Measurements from ENCODE around the gene RAD51B. TPM values are rescaled to one million over a fixed set of nuclear protein-coding genes. Genes with fewer than 3 reads are reported as not detected.

RAD51B gene
- total RNA-seq, 4 donors from 2014 or later = 6.2 to 39.9 (median 12.9) TPM

GRCh38 chr14:68514608-68515194 is 695.1 kb downstream of the RAD51B start:
- H3K27ac ChIP-seq = peak overlapping the region; percentile 75 to 92 (median 88)
- intact Hi-C loops (cut with DNase I) = no loop called here
- WGBS, 2 donors = 29 to 41% methylated on average over 4 of the region's 4 CpGs
- DNase-seq = no peak
- H3K9me3 ChIP-seq = no peaks in the 10 kb centered on the region
- H3K4me1 ChIP-seq = peaks cover 50 to 96% (median 71%) of the 10 kb centered on the region in 3 donors
- H3K27me3 ChIP-seq = no peaks in the 10 kb centered on the region
- H3K36me3 ChIP-seq = no peaks in the 10 kb centered on the region
- no peak overlapping the region for H3K4me3 ChIP-seq
- TF ChIP-seq POLR2A (IDR thresholded peaks at IDR 0.05) (no peak), CTCF (IDR thresholded peaks at IDR 0.05) (no peak)

DNA sequence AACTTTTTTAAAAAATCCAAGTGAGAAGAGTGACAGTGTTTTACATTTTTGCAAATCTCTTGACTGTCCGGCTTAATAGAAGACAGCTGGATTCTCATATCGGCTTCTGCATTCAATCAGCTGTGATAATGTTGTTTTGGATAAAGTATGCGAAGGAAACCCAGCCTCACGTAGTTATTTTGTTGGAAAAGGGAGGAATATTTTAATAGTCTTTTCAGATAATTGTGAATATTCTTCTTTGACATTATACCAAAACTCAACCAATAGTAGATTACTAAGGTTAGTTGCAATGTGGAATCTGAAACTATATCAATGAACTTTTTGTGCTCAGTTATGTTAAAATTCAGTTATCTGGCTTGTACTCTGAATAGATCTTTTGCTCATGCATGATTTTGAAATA is 696.8 kb downstream of the RAD51B start:
- Histone ChIP-seq H3K9me3 (no peaks in the 10 kb centered on the region), H3K36me3 (no peaks in the 10 kb centered on the region), H3K4me3 (no peak overlapping the region), H3K27me3 (no peaks in the 10 kb centered on the region), H3K4me1 (peaks cover 46 to 96% (median 64%) of the 10 kb centered on the region in 3 donors), H3K27ac (peak overlapping the region in 1 of 4 donors; percentile 88)
- intact Hi-C loops (cut with DNase I) = no loop called here
- DNase-seq = no peak
- 67 to 87% methylated on average over 4 of the region's 4 CpGs for WGBS, 2 donors
- TF ChIP-seq POLR2A (IDR thresholded peaks at IDR 0.05) (no peak), CTCF (IDR thresholded peaks at IDR 0.05) (no peak)

GRCh38 chr14:68518166-68518565 is 698.6 kb downstream of the RAD51B start:
- DNase-seq = no peak
- no peaks in the 10 kb centered on the region for H3K9me3 ChIP-seq
- peak overlapping the region; percentile 72 to 89 (median 84) for H3K27ac ChIP-seq
- H3K4me3 ChIP-seq = no peak overlapping the region
- WGBS, 2 donors = 34 to 80% methylated on average over 1 to 7 of the region's 8 CpGs
- peaks cover 51 to 96% (median 64%) of the 10 kb centered on the region in 3 donors for H3K4me1 ChIP-seq
- TF ChIP-seq CTCF (IDR thresholded peaks at IDR 0.05) (no peak), POLR2A (IDR thresholded peaks at IDR 0.05) (no peak)
- intact Hi-C loops (cut with DNase I) = no loop called here
- H3K27me3 ChIP-seq = no peaks in the 10 kb centered on the region
- no peaks in the 10 kb centered on the region for H3K36me3 ChIP-seq

- DNase-seq = no peak
- 48 to 53% methylated on average over 7 of the region's 7 CpGs for WGBS, 2 donors
- intact Hi-C loops (cut with DNase I) = no loop called here
- H3K4me1 ChIP-seq = peaks cover 45 to 96% (median 59%) of the 10 kb centered on the region in 3 donors
- no peak for TF ChIP-seq POLR2A (IDR thresholded peaks at IDR 0.05)
- no peak for TF ChIP-seq CTCF (IDR thresholded peaks at IDR 0.05)
- H3K9me3 ChIP-seq = no peaks in the 10 kb centered on the region
- H3K27me3 ChIP-seq = no peaks in the 10 kb centered on the region
- no peak overlapping the region for H3K4me3 ChIP-seq
- peak overlapping the region; percentile 72 to 89 (median 84) for H3K27ac ChIP-seq
- H3K36me3 ChIP-seq = no peaks in the 10 kb centered on the region
Observed at GRCh38 chr14:68518761-68519670, 699.4 kb downstream of the RAD51B start.

DNA sequence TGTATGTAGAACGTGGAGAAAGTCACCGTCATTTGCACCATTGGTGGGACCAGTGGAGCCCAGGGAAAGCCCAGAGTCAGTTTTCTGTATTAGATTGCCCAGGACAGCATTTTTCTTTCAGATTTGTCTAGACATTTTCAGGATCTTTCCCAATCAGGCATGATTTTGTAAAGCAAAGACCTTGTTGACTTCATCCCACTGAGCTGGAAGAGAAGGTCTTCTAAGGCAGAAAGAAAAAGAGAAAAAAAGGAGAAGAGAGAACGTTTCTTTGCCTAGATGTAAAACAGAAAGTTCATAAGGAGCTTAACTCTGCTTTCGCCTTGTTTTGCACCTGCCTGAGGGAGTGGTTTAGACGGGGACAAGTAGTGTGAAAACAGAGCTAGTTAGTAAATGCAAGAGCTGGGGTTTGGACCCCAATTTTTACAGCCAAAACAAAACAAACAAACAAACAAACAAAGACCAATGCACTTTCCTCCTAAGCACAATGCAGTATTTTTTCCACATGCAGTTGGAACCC is 700.1 kb downstream of the RAD51B start:
- no peaks in the 10 kb centered on the region for H3K36me3 ChIP-seq
- WGBS, 2 donors = 45 to 48% methylated on average over 5 of the region's 5 CpGs
- H3K4me3 ChIP-seq = no peak overlapping the region
- TF ChIP-seq CTCF (IDR thresholded peaks at IDR 0.05) = no peak
- no peak for TF ChIP-seq POLR2A (IDR thresholded peaks at IDR 0.05)
- no peaks in the 10 kb centered on the region for H3K9me3 ChIP-seq
- intact Hi-C loops (cut with DNase I) = no loop called here
- peak overlapping the region; percentile 80 to 90 (median 88) for H3K27ac ChIP-seq
- peaks cover 39 to 96% (median 53%) of the 10 kb centered on the region in 3 donors for H3K4me1 ChIP-seq
- H3K27me3 ChIP-seq = no peaks in the 10 kb centered on the region
- no peak for DNase-seq
